Naive B cell (primary cell): Measurements from ENCODE around the gene GATAD2A. TPM values are rescaled to one million over a fixed set of nuclear protein-coding genes. Genes with fewer than 3 reads are reported as not detected.
A peak's percentile ranks its signal among the peaks of the same experiment; 100 is the strongest.
"Not testable (repeated sequence)": the region's sequence is repeated elsewhere in the genome, so short reads cannot be mapped to it uniquely, and the experiment has no call there.

Experiments
- ATAC-seq, 2 donors: fragments of 150-1000 bp; cut with Tn5 transposase; 2 replicates each; pipeline ENCODE4 v1.10.0; 2021; ENCODE audit warnings: low read depth in 2 of 2, mild to moderate bottlenecking in 2 of 2, moderate library complexity in 2 of 2
- DNase-seq: peaks from one replicate; pipeline ENCODE4 v3.0.0; 2022
- H3K27ac Mint-ChIP-seq, 6 donors: one replicate each; pipeline ENCODE4 v1.8.0; 2020 to 2022; ENCODE audit warnings: mild to moderate bottlenecking in 6 of 6, mixed read lengths in 6 of 6, moderate library complexity in 5 of 6, inconsistent platforms in 2 of 6
- H3K27me3 Mint-ChIP-seq, 3 donors: one replicate each; pipeline ENCODE4 v1.8.0; 2021 to 2022; ENCODE audit warnings: mixed read lengths in 3 of 3, mild to moderate bottlenecking in 1 of 3
- H3K36me3 Mint-ChIP-seq, 2 donors: one replicate each; pipeline ENCODE4 v1.8.0; 2020 to 2022; ENCODE audit warnings: mixed read lengths in 2 of 2, inconsistent platforms in 1 of 2, mild to moderate bottlenecking in 1 of 2
- H3K4me1 Mint-ChIP-seq, 3 donors: one replicate each; pipeline ENCODE4 v1.8.0; 2020 to 2022; ENCODE audit warnings: mixed read lengths in 3 of 3, inconsistent platforms in 1 of 3, mild to moderate bottlenecking in 1 of 3, moderate library complexity in 1 of 3
- H3K4me3 Mint-ChIP-seq, 8 donors: one replicate each; pipeline ENCODE4 v1.8.0; 2020 to 2022; ENCODE audit warnings: mild to moderate bottlenecking in 8 of 8, mixed read lengths in 8 of 8, moderate library complexity in 8 of 8, inconsistent platforms in 2 of 8
- H3K9me3 Mint-ChIP-seq, 7 donors: one replicate each; pipeline ENCODE4 v1.8.0; 2020 to 2022; ENCODE audit warnings: mixed read lengths in 7 of 7, mild to moderate bottlenecking in 5 of 7, inconsistent platforms in 2 of 7, moderate library complexity in 1 of 7
- polyA plus RNA-seq, 6 donors: library from polyadenylated mRNA; unstranded; fragments of 300-500 nt; fragmentation: Illumina TruSeq; gene quantifications; one replicate each; pipeline ENCODE4 v1.2.3, GENCODE V29; 2021; ENCODE audit warnings: low read depth in 6 of 6

GATAD2A gene
- polyA plus RNA-seq, 6 donors from 2014 or later, result 2.2 to 19.2 (median 10.6) TPM

GRCh38 chr19:19447536-19448237, 42.2 kb downstream of the GATAD2A start:
- ATAC-seq (no peak), DNase-seq (no peak)
- no peaks in the 10 kb centered on the region for H3K27me3 Mint-ChIP-seq
- H3K27ac Mint-ChIP-seq, result peak overlapping the region in 2 of 6 donors; percentile 52 to 93
- H3K36me3 Mint-ChIP-seq, result no peaks in the 10 kb centered on the region
- no peaks in the 10 kb centered on the region for H3K9me3 Mint-ChIP-seq
- H3K4me3 Mint-ChIP-seq, result no peak overlapping the region
- peaks cover 61 to 83% (median 77%) of the 10 kb centered on the region in 3 donors for H3K4me1 Mint-ChIP-seq

- DNase-seq (no peak), ATAC-seq (no peak)
- peaks cover 62 to 78% (median 77%) of the 10 kb centered on the region in 3 donors for H3K4me1 Mint-ChIP-seq
- no peaks in the 10 kb centered on the region for H3K36me3 Mint-ChIP-seq
- no peaks in the 10 kb centered on the region for H3K27me3 Mint-ChIP-seq
- no peak overlapping the region for H3K4me3 Mint-ChIP-seq
- H3K27ac Mint-ChIP-seq, result no peak overlapping the region
- H3K9me3 Mint-ChIP-seq, result no peaks in the 10 kb centered on the region
Observed at GRCh38 chr19:19448238-19448544, 42.7 kb downstream of the GATAD2A start.

GRCh38 chr19:19451429-19452242, 46.2 kb downstream of the GATAD2A start:
- peak overlapping the region in 3 of 8 donors; percentile 29 to 40 (median 35) for H3K4me3 Mint-ChIP-seq
- H3K4me1 Mint-ChIP-seq, result peaks cover 29 to 50% (median 44%) of the 10 kb centered on the region in 3 donors
- H3K27me3 Mint-ChIP-seq, result no peaks in the 10 kb centered on the region
- ATAC-seq (no peak), DNase-seq (no peak)
- no peaks in the 10 kb centered on the region for H3K9me3 Mint-ChIP-seq
- peak overlapping the region in 4 of 6 donors; percentile 3 to 86 (median 66) for H3K27ac Mint-ChIP-seq
- no peaks in the 10 kb centered on the region for H3K36me3 Mint-ChIP-seq

DNA sequence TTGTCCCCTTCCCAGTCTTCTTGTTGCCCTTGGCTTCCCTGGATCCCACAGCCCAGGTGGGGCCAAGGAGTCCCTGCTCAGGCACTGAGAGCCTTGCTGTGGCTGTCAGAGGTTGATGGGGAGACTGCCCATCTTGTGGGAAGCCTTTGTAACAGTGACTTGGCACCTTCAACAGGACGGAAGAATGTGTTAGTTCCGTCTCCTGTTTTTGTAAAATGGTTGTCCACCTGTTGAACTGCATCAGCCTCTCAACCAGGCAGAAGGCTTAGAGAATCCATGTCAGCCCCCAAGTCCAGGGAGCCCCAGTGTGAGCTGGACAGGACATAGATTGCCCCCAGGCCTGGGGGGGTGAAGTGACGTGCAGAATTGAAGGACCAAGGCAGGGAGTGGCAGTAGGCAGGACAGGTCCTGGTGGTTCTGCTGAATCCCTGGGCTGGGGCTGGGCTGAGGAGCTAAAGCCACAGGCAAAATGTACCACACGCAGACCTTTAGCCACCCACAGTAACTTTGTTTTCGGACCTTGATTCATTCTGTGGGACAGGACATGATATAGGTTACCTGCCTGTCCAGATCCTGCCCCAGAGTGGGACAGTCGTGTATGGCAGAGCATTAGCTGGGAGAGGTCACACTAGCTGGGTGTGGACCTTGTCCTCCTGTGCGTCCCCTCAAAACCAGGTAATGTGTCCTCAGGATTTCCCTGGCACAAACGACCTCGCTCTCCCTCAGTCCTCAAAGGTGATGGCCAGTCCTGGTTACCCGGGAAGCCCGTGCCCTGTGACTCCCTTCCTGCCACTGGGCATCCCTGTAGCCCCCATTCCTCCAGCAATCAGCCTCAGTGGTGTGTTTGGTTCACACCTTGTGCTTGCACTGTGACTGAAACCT, 47.0 kb downstream of the GATAD2A start:
- no peaks in the 10 kb centered on the region for H3K27me3 Mint-ChIP-seq
- DNase-seq (no peak), ATAC-seq (no peak)
- no peaks in the 10 kb centered on the region for H3K36me3 Mint-ChIP-seq
- H3K27ac Mint-ChIP-seq, result peak overlapping the region in 3 of 6 donors; percentile 60 to 69 (median 69)
- peak overlapping the region in 1 of 8 donors; percentile 40 for H3K4me3 Mint-ChIP-seq
- H3K9me3 Mint-ChIP-seq, result no peaks in the 10 kb centered on the region
- peaks cover 21 to 50% (median 35%) of the 10 kb centered on the region in 3 donors for H3K4me1 Mint-ChIP-seq

GRCh38 chr19:19453125-19453454, 47.6 kb downstream of the GATAD2A start:
- H3K9me3 Mint-ChIP-seq, result no peaks in the 10 kb centered on the region
- H3K4me1 Mint-ChIP-seq, result peaks cover 23 to 51% (median 35%) of the 10 kb centered on the region in 3 donors
- no peak overlapping the region for H3K4me3 Mint-ChIP-seq
- peak overlapping the region in 1 of 6 donors; percentile 85 for H3K27ac Mint-ChIP-seq
- DNase-seq (no peak), ATAC-seq (no peak)
- no peaks in the 10 kb centered on the region for H3K27me3 Mint-ChIP-seq
- H3K36me3 Mint-ChIP-seq, result no peaks in the 10 kb centered on the region

DNA sequence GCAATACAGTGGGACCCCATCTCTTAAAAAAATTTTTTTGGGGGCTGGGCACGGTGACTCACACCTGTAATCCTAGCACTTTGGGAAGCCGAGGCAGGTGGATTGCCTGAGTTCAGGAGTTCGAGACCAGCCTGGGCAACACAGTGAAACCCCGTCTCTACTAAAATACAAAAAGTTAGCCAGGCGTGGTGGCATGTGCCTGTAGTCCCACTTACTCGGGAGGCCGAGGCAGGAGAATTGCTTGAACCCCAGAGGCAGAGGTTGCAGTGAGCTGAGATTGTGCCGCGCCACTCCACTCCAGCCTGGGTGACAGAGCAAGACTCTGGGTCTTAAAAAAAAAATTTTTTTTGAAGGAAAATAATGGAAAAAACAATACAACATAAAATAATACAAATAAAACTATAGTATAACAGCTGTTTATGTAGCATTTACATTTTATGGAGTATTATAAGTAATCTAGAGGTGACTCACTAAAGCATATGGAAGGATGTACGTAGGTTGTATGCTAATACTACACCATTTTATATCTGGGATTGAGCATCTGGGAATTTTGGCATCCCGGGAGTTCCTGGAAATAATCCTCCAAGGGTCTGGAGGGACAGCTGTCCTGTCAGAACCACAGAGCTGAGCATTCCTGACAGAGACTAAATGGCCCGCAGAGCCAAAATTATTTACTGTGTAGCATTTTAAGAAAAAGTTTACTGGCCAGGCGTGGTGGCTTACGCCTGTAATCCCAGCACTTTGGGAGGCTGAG, 49.9 kb downstream of the GATAD2A start:
- not testable (repeated sequence) for H3K4me3 Mint-ChIP-seq, DNase-seq
- H3K27ac Mint-ChIP-seq, result peak overlapping the region in 2 of 6 donors; percentile 34 to 38

GRCh38 chr19:19457671-19458070, 52.2 kb downstream of the GATAD2A start:
- DNase-seq, result no peak
- peaks cover 45 to 62% (median 53%) of the 10 kb centered on the region in 3 donors for H3K4me1 Mint-ChIP-seq
- no peaks in the 10 kb centered on the region for H3K9me3 Mint-ChIP-seq
- no peaks in the 10 kb centered on the region for H3K27me3 Mint-ChIP-seq
- ATAC-seq, result no peak
- H3K4me3 Mint-ChIP-seq, result peak overlapping the region in 1 of 8 donors; percentile 45
- peak overlapping the region in 5 of 6 donors; percentile 89 to 97 (median 95) for H3K27ac Mint-ChIP-seq
- no peaks in the 10 kb centered on the region for H3K36me3 Mint-ChIP-seq

More for the DNA sequence above, 49.9 kb downstream of the GATAD2A start:
- not testable (repeated sequence) for H3K36me3 Mint-ChIP-seq, H3K27me3 Mint-ChIP-seq, H3K9me3 Mint-ChIP-seq, ATAC-seq
- H3K4me1 Mint-ChIP-seq, result peaks cover 39 to 59% (median 48%) of the 10 kb centered on the region in 3 donors

DNA sequence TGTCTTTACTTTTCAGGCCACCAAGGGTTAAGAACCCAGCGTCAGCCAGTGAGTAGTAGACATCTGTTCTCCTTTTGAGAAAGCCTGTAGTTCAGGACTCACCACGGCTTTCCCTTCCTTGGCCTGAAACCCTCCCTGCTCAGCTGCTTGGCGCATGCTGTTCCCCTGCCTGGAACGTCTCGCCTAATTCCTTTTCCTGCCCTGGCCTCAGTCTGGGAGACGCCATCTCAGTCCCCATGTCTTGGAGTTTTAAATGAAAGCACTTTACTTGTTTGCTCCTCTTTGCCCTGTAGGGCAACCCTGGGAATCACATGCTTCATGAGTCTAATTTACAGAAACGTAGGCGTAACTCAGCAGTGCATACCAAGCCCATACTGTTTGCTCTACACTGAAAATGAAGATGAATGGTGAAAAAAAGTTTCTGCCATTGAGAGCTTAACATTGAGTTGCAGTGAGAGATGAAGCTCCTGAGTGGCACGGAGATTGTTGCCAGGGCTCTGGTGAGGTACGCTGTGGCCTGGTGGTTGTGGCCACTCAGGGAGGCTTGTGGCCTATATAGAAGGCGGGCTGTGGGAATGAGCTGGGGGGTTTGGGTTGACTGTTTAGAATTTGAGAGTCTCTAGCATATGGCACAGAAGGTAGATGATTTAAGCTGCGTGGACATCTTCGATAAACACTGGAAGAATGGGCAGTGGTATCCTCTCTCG, 52.8 kb downstream of the GATAD2A start:
- DNase-seq (no peak), ATAC-seq (no peak)
- Mint-ChIP-seq H3K9me3 (no peaks in the 10 kb centered on the region), H3K36me3 (no peaks in the 10 kb centered on the region), H3K27me3 (no peaks in the 10 kb centered on the region), H3K4me1 (peaks cover 47 to 68% (median 53%) of the 10 kb centered on the region in 3 donors), H3K4me3 (peak overlapping the region in 7 of 8 donors; percentile 21 to 93 (median 52)), H3K27ac (peak overlapping the region; percentile 94 to 98 (median 96))

DNA sequence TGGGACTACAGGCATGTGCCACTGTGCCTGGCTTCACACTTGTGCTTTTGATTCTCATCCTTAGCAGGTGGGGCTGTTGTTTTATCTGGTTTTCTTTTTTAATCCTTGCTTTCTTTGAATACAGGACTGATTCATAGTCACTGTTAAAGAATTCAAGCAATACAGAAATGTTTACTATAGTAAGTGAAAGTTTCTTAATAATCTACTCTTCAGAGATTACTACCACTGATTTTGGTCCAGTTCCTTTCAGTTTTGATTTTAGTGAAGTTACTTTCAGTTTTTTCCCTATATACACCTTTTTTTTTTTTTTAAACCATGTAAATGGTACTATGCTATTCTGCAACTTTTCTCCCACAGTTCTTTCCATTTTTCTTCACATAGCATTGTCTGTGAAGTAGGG, 53.6 kb downstream of the GATAD2A start:
- H3K27ac Mint-ChIP-seq, result peak overlapping the region; percentile 94 to 98 (median 96)
- no peaks in the 10 kb centered on the region for H3K9me3 Mint-ChIP-seq
- H3K4me3 Mint-ChIP-seq, result peak overlapping the region; percentile 35 to 93 (median 82)
- ATAC-seq (peak in 1 of 2 donors; percentile 10), DNase-seq (no peak)
- H3K36me3 Mint-ChIP-seq, result no peaks in the 10 kb centered on the region
- peaks cover 48 to 71% (median 59%) of the 10 kb centered on the region in 3 donors for H3K4me1 Mint-ChIP-seq
- H3K27me3 Mint-ChIP-seq, result no peaks in the 10 kb centered on the region

GRCh38 chr19:19459707-19460251, 54.3 kb downstream of the GATAD2A start:
- Mint-ChIP-seq H3K4me1 (peaks cover 53 to 69% (median 63%) of the 10 kb centered on the region in 3 donors), H3K36me3 (no peaks in the 10 kb centered on the region), H3K27me3 (no peaks in the 10 kb centered on the region), H3K4me3 (peak overlapping the region; percentile 46 to 93 (median 86)), H3K9me3 (no peaks in the 10 kb centered on the region), H3K27ac (peak overlapping the region; percentile 94 to 98 (median 96))
- ATAC-seq (peak; percentile 74 to 77), DNase-seq (peak; percentile 45)

DNA sequence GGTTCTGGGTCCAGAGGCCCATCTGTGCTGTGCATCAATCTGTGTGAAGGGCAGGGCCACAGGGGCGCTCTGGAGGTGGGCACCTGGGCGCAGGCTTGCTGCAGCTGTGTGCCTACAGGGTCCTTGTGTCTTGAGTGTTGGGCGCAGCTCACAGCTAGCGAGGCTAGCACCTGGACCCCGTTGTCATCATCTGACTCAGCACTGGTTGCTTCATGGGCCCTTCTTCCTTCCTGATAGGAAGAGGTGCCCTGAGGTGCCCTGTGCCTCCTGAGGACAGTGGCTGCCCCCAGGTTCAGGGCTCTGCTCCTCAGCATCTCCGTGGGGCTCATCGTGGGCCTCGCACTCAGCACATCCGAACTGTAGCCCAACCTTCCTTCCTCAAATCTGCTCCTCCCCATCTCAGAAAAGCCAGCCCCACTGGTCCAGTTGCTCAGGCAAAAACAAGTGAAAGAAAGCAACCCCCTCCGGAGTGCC, 54.8 kb downstream of the GATAD2A start:
- peak; percentile 30 for DNase-seq
- peaks cover 0 to 5% of the 10 kb centered on the region in 2 donors for H3K36me3 Mint-ChIP-seq
- no peaks in the 10 kb centered on the region for H3K27me3 Mint-ChIP-seq
- H3K27ac Mint-ChIP-seq, result peak overlapping the region; percentile 92 to 98 (median 96)
- H3K9me3 Mint-ChIP-seq, result no peaks in the 10 kb centered on the region
- peaks cover 58 to 68% (median 67%) of the 10 kb centered on the region in 3 donors for H3K4me1 Mint-ChIP-seq
- ATAC-seq, result peak; percentile 34 to 40
- H3K4me3 Mint-ChIP-seq, result peak overlapping the region; percentile 63 to 93 (median 86)
